MM.1S (cell line): Measurements from ENCODE around the gene UACA.

ENCODE experiments used
- EZH2phosphoT487 ChIP-seq: fragments of 300-600 bp; sonication (generic); IDR thresholded peaks from 2 replicates; pipeline ENCODE4 v1.6.1; 2018; ENCODE audit warnings: antibody characterized with exemption, low read length
- TF ChIP-seq, protein P1 (sequence below): fragments of 300-600 bp; sonication (generic); IDR thresholded peaks from 2 replicates; pipeline ENCODE4 v1.5.1; 2016; ENCODE audit warnings: antibody characterized with exemption, low read length, mixed read lengths

DNA sequence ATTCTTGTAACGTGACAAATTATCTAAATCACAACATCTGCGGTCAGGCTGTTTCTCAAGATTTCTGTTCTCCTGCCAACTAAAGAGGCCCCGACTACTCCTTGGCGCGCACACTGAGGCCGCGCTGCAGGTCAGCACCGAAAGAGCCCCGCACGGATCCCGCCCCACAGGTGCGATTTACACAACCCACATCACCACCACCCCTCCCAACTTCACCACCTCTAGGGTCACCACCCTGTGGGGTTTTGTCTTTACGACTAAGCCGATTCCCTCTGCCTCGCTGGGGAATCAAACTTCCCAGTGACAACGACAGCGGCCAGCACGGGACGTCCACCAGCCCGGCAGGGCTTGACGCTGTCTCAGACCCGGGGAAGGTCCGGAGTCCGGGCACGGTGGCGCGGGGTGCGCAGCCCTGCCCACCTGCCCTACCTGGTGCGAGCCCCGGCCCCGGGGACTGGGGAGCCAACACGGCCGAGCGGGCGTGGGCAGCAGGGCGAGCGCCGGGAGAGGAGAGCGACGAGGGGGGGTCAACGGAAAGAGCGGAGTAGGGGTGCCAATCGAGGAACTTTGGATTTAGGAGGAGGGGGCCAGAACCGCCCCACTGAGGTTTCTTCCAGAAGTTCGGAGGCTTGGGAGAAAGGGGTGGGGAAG is 764 bp downstream of the UACA start:
- TF ChIP-seq EZH2phosphoT487: no peak
- TF ChIP-seq, protein P1, sequence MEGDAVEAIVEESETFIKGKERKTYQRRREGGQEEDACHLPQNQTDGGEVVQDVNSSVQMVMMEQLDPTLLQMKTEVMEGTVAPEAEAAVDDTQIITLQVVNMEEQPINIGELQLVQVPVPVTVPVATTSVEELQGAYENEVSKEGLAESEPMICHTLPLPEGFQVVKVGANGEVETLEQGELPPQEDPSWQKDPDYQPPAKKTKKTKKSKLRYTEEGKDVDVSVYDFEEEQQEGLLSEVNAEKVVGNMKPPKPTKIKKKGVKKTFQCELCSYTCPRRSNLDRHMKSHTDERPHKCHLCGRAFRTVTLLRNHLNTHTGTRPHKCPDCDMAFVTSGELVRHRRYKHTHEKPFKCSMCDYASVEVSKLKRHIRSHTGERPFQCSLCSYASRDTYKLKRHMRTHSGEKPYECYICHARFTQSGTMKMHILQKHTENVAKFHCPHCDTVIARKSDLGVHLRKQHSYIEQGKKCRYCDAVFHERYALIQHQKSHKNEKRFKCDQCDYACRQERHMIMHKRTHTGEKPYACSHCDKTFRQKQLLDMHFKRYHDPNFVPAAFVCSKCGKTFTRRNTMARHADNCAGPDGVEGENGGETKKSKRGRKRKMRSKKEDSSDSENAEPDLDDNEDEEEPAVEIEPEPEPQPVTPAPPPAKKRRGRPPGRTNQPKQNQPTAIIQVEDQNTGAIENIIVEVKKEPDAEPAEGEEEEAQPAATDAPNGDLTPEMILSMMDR: no peak
